Hepatic stellate cell (primary cell): ENCODE data around the gene DUS1L.
A peak's percentile ranks its signal among the peaks of the same experiment; 100 is the strongest.

Experiments
- DNase-seq: peaks from one replicate; pipeline ENCODE4 v3.0.0; 2011; ENCODE audit warnings: low spot score

Gene DUS1L

GRCh38 chr17:82023447-82024241 lies 42.0 kb downstream of the DUS1L start:
- DNase-seq, result peak; percentile 58

- peak; percentile 100 for DNase-seq
These were observed 42.6 kb downstream of the DUS1L start, which contains the start of gene LRRC45 for GRCh38 chr17:82022981-82023446. LRRC45 (plus strand) TSS chr17:82023305; CDS start chr17:82023644, 339 bp downstream.

GRCh38 chr17:82022310-82022980 lies 43.2 kb downstream of the DUS1L start, which contains the start of gene CENPX:
CENPX (minus strand) TSS chr17:82022878; CDS start chr17:82022861, 17 bp downstream.
- DNase-seq, result no peak

- no peak for DNase-seq
These were observed 43.7 kb downstream of the DUS1L start for GRCh38 chr17:82021900-82022309.

DNA sequence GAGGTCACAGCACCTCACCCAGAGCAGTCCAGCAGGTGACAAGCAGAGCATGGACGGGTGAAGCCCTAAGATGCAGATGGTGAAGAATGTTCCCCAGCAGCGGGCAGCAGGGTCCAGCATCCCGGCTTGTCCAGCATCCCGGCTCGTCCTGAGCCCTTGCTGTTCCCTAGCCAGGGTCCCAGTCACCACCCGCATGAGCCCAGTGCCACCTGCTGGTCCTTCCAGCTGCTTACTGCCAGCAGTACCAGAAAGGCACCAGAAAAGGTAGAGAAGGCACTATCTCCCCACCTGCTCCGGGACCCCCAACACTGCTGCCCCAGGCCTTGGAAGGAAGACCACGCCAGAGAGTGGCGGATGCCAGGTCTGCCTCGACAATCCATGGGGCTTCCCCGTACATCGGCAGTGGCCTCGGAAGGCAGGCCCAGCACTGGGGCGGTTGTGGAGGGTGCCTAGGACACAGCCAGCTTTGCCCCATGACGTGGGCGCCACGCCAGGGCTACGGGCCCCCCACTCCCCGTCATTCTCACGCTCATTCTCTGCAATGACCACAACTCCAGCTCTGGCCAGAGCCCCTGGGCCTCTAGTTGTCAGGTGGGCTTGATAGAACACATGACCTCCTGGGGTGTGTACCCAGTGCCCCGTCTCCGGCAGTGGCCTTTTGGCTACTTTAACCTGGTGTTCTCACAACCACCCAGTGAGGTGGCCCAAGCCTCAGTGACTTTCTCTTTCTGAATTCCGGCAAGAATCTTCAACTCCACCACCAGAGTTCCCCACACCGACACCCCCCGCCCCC lies 44.3 kb downstream of the DUS1L start:
- DNase-seq, result peak; percentile 85

DNA sequence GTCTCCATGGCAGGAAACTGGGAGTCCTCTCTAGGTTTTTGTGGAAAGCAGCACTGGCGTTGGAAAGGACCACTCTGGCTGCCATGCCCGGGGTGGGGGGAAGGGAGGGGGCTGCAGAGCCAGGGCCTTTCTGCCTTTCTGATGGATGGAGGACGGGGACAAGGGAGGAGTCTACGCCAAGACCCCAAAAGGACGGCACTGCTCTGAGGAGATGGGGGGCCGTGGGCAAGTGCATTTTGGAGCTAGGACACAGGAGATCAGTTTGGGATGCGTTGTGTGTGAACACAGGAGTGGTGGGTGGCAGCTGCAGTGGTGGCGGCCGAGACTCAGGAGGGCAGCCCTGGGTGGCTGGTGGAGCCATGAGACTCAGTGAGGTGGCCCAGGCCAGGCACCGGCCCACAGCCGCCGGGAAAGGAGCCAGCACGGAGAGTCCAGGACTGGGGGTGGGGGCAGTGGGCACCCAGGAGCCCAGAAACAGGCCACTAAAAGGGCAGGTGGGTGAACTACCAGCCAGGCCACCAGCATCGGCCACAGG lies 45.0 kb downstream of the DUS1L start:
- DNase-seq, result no peak

DNA sequence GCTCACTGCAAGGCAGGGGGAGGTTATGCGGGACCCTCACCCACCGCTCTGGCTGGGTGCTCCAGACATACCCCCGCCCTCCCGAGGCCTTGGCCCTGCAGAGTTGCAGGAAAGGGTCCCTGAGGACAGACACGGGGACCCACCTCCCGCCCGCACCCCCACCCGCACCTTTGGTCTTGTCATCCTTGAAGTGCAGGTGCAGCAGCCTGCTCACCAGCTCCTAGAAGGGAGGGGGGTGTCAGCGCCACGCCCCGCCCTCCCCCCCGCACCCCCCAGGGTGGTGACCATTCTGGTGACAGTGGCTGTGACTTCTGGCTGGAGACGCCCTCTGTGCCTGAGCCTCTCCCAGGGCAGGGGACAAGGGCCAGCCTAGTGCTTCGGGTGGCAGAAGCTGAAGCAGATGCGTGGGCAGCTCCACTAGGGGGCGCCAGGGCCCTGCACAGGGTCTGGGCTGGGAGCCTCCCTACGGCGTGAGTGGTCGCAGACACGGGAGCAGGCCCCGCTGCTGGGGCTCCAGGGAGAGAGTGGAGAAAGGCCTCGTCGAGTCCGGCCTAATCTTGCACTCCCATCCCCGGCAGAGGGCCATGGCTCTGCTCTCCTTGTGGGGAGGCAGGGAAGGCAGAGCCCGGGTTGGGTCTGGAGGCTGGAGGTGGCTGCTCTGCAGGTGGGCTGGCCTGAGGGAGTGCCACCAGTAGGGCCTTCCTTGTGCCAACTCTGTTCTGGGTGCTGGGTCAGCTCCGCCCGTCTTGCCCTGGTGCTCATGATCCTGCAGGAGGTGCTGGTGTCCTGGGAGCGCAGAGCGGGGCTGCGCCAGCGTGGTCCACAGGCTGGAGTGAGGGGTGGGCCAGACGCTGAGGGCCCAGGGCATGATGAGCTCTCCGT lies 45.7 kb downstream of the DUS1L start:
- peak; percentile 58 for DNase-seq

GRCh38 chr17:82018989-82019689 lies 46.5 kb downstream of the DUS1L start:
- DNase-seq, result no peak

DNA sequence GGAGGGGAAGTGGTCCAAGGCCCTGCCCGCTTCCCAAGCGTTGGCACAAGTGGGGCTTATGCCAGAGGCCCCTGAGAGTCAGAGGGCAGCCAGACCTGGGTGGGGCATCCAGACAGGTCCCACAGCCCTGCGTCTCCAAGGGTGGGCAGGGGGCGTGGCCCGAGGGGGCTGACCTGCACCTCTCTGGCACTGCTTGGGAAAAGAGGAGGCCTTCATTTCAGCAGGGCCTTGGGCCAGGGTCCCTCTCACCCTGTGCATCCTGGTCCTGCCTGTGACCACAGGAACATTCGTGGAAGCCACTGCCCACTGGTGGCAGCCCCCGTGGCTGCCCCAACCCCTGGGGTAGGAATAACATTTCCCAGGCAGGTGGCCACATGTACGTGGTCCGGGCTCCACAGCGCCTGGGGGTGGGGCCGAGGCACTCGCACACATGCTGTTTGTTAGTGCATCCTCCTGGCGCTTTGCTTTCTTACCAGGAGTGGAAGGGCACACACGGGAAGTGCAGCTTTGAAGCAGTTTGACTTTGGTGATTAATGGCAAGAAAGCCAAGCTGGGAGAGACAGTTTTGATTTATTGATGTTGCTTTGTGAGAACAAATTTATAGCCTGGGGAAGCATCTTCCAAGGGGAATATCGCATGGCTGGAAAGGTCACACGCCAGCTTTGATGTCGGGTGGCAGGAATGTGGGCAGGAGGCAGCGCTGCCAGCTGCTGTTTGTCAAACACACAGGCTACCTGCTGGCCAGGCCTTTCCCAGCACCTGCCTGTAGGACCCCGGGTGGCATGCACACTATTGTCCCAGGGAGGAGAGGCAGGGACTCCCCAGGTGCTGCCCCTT lies 47.2 kb downstream of the DUS1L start:
- no peak for DNase-seq

GRCh38 chr17:82017612-82018151 lies 47.9 kb downstream of the DUS1L start:
- DNase-seq, result no peak

- DNase-seq, result no peak
These were observed 48.6 kb downstream of the DUS1L start for GRCh38 chr17:82016875-82017459.

GRCh38 chr17:82016061-82016874 lies 49.3 kb downstream of the DUS1L start:
- no peak for DNase-seq

DNA sequence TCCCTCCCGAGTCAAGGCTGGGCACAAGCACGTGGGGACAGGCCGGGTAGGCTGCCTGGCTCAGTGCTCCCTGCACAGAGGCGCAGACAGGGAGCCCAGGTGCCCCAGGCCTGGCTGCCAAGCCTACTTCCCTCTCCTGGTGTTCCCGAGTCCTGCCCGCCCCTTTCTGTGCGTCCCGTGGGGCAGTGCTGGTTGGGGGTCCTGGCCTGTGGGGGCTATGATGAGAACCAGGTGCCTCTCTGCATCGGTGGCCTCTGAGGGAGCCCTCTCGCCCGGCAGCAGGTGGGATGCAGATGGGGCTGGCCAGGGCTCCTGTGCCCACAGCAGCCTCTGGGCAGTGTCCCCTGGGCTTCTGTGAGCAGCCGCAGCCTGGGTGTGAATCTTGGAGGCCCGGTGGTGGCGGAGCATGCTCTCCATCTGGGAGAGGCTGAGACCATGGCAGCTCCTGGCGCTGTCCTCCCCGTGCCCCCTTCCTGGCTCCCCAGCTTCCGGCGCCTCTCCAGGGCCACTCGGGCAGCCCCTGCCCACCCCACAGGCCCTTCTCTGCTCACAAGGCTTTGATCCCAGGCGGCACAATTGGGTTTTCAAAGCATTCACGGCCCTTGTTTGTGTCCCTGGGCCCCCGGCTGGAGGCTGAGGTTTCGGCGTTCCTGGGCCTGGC lies 50.2 kb downstream of the DUS1L start:
- no peak for DNase-seq

GRCh38 chr17:82014971-82015310 lies 50.7 kb downstream of the DUS1L start:
- no peak for DNase-seq

- no peak for DNase-seq
These were observed 51.2 kb downstream of the DUS1L start for GRCh38 chr17:82014432-82014831.

DNA sequence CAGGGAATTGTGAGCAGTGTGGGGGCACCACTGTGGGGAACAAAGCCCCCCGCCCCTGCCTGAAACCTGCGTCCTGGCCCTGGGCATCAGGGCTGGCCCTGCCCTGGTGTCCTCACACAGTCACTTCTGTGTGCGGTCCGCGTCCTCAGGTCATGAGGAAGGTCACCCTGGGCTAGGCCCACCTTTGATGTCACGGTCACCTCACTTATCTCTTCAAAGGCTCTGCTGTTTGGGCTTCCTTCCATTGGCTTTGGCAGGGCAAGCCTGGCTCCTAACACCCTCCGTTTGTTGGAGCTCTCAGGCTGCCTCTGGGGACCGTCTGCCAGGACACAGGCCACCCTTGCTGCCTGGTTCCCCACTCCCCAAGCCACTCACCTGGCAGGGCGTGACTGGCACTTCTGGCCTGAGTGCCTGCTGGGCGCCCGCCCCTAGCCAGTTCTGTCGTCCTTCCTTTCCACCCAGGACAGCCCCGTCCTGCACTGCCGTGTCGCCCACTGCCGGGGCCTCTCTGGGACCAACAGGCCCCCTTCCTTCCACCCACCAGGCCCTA lies 51.8 kb downstream of the DUS1L start:
- DNase-seq, result no peak

DNA sequence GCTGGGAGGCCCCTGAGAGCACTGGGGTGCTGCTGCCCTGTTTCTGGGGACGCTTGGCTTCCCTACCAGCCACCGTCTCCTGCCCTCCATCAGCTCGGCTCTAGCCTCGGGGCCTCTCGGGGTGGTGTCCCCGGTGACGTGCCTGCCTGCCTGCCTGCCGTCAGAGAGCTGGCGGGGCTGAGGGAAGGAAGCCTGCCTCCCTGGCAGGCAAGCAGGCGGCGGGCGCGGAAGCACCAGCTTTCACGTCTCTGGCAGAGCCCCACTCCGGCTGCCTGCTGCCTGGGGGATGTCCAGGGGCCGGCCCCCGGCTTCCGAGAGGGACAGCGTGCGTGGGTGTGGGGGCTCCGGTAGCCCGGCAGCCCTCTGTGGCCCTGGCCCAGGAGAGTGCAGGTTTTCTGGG lies 52.3 kb downstream of the DUS1L start:
- no peak for DNase-seq
